Measurements from ENCODE around the gene CILP.

GRCh38 chr15:65201918-65202317 is 9.4 kb downstream of the CILP start:
- TF ChIP-seq POLR2AphosphoS5 (IDR thresholded peaks at IDR 0.05) (no peak), CTCF (IDR thresholded peaks at IDR 0.05) (no peak), POLR2A (IDR thresholded peaks at IDR 0.05) (no peak)

Measured in prostate gland (tissue), 2 donors.